Endometrial microvascular endothelial cells (primary cell): Measurements from ENCODE around the gene ZFPM1. TPM values are rescaled to one million over a fixed set of nuclear protein-coding genes. Genes with fewer than 3 reads are reported as not detected.

ENCODE experiments used
- in situ Hi-C: cut with HindIII; loops from 2 replicates; pipeline ENCODE4 v1.10.0; 2017; ENCODE audit warnings: low sequenced_read_pairs, low pct_unique_long_range_greater_than_20kb; ENCODE audit errors: inconsistent ontology term
- total RNA-seq: library from RNA; depleted of rRNA; stranded (reverse); fragments of >200 nt; gene quantifications from one replicate; pipeline ENCODE4 v1.2.3, GENCODE V29; 2015; ENCODE audit errors: inconsistent ontology term

The ZFPM1 gene
- total RNA-seq, 1 donor from 2014 or later = 1.2 TPM

GRCh38 chr16:88415713-88416323 lies 37.3 kb upstream of the ZFPM1 start:
- in situ Hi-C loops = no loop called here

- in situ Hi-C loops = no loop called here
Observed at GRCh38 chr16:88416686-88417085, 36.4 kb upstream of the ZFPM1 start.

DNA sequence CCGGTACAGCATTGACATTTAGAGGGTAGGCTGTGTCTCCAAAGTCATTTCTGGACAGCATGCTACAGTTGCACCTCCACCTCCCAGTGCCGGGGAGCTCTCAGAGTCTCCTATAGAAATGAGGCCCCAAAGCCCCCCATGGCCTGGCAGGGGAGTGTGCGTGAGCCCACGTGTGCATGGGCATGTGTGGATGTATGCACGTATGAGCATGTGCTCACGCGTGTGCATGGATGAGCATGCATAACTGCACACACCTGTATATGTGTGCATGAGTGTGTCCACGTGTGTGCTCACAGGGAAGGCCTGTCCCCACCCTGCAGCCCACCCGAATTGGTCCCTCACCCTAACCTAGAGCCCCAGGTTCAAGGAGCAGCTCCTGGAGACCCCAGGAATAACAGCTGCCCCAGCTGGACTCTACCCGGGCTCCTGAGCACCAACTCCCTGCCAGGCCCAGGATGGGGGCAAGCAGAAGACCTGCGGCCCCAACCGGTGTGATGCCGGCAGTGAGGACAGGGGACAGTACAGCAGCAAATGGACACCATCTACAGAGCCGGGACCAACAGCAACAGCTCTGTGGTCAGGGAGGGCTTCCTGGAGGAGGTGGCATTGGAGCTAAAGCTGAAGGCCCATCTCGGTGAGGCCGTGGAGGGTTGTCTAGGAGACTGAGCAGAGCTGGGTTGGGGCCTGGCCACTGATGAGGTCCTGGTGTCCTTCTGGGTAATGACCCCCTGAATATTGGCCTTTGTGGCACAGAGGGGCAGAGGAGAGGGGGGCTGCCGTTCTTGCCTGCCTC lies 35.2 kb upstream of the ZFPM1 start:
- in situ Hi-C loops = no loop called here

DNA sequence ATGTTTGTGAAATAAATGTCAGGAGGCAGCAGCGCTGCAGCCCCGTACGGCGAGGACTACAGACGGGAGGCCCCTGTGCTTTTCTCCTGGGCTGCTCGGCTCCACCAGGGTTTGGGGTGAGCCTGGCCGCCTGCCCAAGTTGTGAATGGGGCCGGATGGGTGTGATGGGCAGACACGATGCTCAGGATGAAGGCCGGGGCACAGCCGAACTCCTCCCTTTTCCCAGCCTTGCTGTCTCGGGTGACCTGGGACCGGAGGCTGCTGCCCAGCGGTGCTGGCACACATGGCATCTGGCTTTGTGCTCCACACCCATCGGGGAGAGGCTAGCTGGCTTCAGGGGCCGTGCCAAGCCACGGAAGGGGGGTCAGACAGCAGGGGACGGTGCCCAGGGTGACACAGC lies 34.2 kb upstream of the ZFPM1 start:
- in situ Hi-C loops = no loop called here

GRCh38 chr16:88419790-88420189 lies 33.3 kb upstream of the ZFPM1 start:
- in situ Hi-C loops = no loop called here

- in situ Hi-C loops = no loop called here
Observed at GRCh38 chr16:88420496-88420895, 32.6 kb upstream of the ZFPM1 start.

DNA sequence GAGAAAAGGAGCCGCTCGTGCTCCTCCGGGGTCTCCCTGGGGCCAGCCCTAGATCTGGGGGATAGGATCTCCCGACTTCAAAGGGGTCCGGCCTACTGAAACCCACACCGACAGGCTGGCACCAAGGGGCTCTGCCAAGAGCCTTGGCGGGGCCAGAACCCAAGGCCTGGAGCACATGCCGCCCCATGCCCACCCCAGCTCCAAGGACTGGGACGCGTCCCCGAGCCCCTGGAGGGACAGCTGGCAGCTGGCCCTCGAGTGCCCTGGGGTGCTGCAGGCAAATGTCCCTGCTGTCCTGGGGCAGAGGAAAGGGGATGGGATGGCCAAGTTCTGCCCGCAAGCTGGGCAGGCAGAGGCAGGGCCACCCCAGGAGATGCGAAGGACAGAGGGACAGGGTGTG lies 31.8 kb upstream of the ZFPM1 start:
- in situ Hi-C loops = no loop called here

DNA sequence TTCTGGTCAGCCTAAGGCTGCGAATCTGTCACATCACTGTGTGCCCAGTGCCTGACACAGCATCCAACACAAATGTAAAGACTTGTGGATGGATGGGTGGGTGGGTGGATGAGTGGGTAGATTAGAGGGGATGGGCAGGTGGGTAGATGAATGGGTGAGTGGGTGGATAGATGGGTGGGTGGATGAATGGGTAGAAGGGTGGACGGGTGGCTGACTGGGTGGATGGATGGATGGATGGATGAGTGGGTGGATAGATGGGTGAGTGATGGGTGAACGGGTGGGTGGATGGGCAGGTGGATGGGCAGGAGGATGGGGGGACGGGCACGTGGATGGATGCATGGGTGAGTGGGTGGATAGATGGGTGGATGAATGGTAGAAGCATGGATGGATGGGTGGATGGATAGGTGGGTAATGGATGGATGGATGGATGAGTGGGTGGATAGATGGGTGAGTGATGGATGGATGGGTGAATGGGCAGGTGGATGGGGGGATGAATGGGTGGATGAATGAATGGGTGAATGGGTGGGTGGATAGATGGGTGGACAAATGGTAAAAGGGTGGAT lies 31.1 kb upstream of the ZFPM1 start:
- in situ Hi-C loops = no loop called here

- in situ Hi-C loops = no loop called here
Observed at GRCh38 chr16:88422733-88423447, 30.2 kb upstream of the ZFPM1 start.

DNA sequence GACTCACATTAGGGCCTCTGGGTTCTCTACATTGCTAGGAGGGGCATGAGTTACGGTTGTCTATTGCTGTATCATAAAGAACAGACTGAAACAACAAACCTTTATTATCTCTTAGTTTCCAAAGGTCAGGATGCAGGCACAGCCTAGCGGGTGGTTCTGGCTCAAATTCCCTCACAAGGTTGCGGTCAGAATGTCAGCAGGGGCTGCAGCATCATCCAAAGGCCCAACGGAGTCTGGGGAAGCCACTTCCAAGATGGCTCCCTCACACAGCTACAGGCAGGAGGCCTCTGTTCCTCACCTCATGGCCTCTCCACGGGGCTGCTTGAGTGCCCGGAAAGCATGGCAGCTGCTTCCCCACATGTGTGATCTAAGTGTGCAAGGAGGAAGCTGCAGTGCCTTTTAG lies 29.6 kb upstream of the ZFPM1 start:
- in situ Hi-C loops = no loop called here

DNA sequence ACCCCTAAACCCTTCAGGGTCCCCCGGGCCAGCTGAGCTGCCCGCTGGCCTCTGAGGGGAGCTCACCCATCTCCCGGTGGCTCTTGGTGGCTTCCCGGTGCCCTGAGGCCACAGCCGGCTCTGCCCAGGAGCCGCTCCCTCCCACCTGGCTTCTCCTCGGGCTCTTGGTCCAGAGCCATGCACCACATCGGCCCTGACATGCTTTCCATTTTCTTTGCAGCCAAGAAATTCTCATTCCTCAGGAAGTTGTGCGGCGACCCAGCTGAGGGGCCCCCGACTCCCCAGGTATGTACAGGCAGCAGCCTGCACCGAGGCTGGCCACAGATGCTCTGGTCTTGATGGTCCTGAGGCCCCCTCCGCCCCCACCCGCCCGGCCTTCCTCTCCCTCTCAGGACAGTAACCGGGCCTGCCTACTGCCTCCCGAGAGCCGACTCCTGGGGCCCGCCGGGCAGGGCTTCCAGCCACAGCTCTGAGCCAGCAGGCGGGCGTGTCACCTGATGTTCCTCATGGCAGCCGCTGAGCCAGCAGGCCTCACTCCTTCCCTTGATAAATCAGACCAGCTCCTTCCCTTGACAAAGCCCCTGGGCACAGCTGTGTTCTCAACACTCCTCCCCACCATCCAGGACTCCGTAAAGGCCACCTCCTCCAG lies 28.4 kb upstream of the ZFPM1 start:
- in situ Hi-C loops = loop anchor here (25.0 kb wide), 1 partner anchor 113 kb away; no protein-coding TSS in a partner anchor

DNA sequence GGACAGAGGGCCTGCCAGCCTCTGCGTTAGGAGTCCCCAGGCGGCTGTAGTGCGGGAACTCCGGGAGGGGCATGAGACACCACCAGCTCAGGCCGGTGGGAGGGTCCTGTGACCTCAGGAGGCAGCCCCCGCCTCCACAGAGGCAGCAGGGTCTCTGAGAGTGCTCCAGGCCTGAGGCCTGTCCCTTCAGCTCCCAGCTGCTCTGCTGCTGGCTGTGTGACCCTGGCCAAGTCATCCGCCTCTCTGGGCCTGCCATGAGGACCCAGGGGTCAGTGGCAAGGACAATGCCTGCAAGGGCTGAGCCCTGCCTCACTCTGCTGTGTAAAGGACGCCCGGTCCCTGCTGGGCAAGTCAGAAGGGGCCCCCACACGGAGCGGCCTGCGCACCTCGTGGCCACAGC lies 27.1 kb upstream of the ZFPM1 start:
- in situ Hi-C loops = loop anchor here (25.0 kb wide), 1 partner anchor 111 kb away; no protein-coding TSS in a partner anchor

GRCh38 chr16:88427376-88427775 lies 25.7 kb upstream of the ZFPM1 start:
- in situ Hi-C loops = loop anchor here (25.0 kb wide), 1 partner anchor 110 kb away; no protein-coding TSS in a partner anchor

GRCh38 chr16:88428156-88428555 lies 24.9 kb upstream of the ZFPM1 start:
- in situ Hi-C loops = loop anchor here (25.0 kb wide), 1 partner anchor 109 kb away; no protein-coding TSS in a partner anchor

- in situ Hi-C loops = loop anchor here (25.0 kb wide), 1 partner anchor 108 kb away; no protein-coding TSS in a partner anchor
Observed at GRCh38 chr16:88428616-88429386, 24.3 kb upstream of the ZFPM1 start.

DNA sequence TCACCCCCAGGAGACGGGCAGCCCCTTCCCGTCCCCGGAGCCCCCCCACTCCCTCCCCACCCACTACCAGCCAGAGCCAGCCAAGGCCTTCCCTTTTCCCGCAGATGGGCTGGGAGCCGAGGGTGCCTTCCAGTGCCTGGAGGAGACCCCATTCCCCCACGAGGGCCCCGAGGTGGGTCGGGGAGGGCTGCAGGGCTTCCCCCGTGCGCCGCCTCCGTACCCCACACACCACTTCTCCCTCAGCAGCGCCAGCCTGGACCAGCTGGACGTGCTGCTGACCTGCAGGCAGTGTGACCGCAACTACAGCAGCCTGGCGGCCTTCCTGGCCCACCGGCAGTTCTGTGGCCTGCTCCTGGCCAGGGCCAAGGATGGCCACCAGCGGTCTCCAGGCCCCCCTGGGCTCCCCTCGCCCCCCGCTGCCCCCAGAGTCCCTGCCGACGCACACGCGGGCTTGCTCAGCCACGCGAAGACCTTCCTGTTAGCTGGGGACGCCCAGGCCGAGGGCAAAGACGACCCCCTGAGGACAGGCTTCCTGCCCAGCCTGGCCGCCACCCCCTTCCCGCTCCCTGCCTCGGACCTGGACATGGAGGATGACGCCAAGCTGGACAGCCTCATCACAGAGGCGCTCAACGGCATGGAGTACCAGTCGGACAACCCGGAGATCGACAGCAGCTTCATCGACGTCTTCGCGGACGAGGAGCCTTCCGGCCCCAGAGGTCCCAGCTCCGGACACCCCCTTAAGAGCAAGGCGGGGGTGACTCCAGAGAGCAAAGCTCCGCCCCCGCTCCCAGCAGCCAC lies 23.5 kb upstream of the ZFPM1 start:
- in situ Hi-C loops = loop anchor here (25.0 kb wide), 1 partner anchor 108 kb away; no protein-coding TSS in a partner anchor

- in situ Hi-C loops = loop anchor here (25.0 kb wide), 1 partner anchor 107 kb away; no protein-coding TSS in a partner anchor
Observed at GRCh38 chr16:88430185-88430523, 22.9 kb upstream of the ZFPM1 start.
